MM.1S (cell line): ENCODE measurements around the gene ATAD3B.
"Not testable (repeated sequence)": the region's sequence is repeated elsewhere in the genome, so short reads cannot be mapped to it uniquely, and the experiment has no call there.

Experiments used
- DNase-seq: peaks from one replicate; pipeline ENCODE4 v3.0.0-alpha.2; 2015
- H2AFZ ChIP-seq: fragments of 300-600 bp; sonication (generic); 2 replicates; pipeline ENCODE4 v1.6.0; 2016; ENCODE audit warnings: antibody characterized with exemption, low read length
- H3F3A ChIP-seq: fragments of 300-600 bp; sonication (generic); 2 replicates; pipeline ENCODE4 v1.6.1; 2016; ENCODE audit warnings: mild to moderate bottlenecking, antibody characterized with exemption, low read length, moderate library complexity, mixed read lengths; ENCODE audit not compliant: insufficient read depth
- H3K27ac ChIP-seq: fragments of 300-600 bp; sonication (generic); 2 replicates; pipeline ENCODE4 v1.5.1; 2016; ENCODE audit warnings: mild to moderate bottlenecking, low read length
- H3K27me3 ChIP-seq: fragments of 300-600 bp; sonication (generic); replicated peaks from 2 replicates; pipeline ENCODE4 v1.6.0; 2016; ENCODE audit warnings: low read length; ENCODE audit not compliant: insufficient read depth
- H3K36me3 ChIP-seq: fragments of 300-600 bp; sonication (generic); replicated peaks from 2 replicates; pipeline ENCODE4 v1.6.1; 2016; ENCODE audit warnings: mild to moderate bottlenecking, low read length, mixed read lengths; ENCODE audit not compliant: insufficient read depth
- H3K4me1 ChIP-seq: fragments of 300-600 bp; sonication (generic); 2 replicates; pipeline ENCODE4 v1.6.1; 2016; ENCODE audit warnings: low read length, mixed read lengths
- H3K4me2 ChIP-seq: fragments of 300-600 bp; sonication (generic); 2 replicates; pipeline ENCODE4 v1.6.0; 2016; ENCODE audit warnings: low read depth, low read length
- H3K4me3 ChIP-seq: fragments of 300-600 bp; sonication (generic); 2 replicates; pipeline ENCODE4 v1.5.1; 2016; ENCODE audit warnings: low read length, mixed read lengths
- H3K79me2 ChIP-seq: fragments of 300-600 bp; sonication (generic); 2 replicates; pipeline ENCODE4 v1.6.1; 2016; ENCODE audit warnings: mixed run types, low read length, mixed read lengths
- H3K9ac ChIP-seq: fragments of 300-600 bp; sonication (generic); 2 replicates; pipeline ENCODE4 v1.6.1; 2016; ENCODE audit warnings: low read length, mixed read lengths
- H3K9me2 ChIP-seq: fragments of 300-600 bp; sonication (generic); replicated peaks from 2 replicates; pipeline ENCODE4 v1.6.1; 2016; ENCODE audit warnings: mild to moderate bottlenecking, low read length, mixed read lengths; ENCODE audit not compliant: insufficient read depth
- H3K9me3 ChIP-seq: fragments of 300-600 bp; sonication (generic); replicated peaks from 2 replicates; pipeline ENCODE4 v1.6.1; 2016; ENCODE audit warnings: mild to moderate bottlenecking, low read length, mixed read lengths; ENCODE audit not compliant: insufficient read depth
- H4K20me1 ChIP-seq: fragments of 300-600 bp; sonication (generic); 2 replicates; pipeline ENCODE4 v1.6.1; 2016; ENCODE audit warnings: mild to moderate bottlenecking, low read length, moderate library complexity, mixed read lengths; ENCODE audit not compliant: insufficient read depth
- CTCF ChIP-seq: fragments of 300-600 bp; sonication (generic); IDR thresholded peaks from 2 replicates; pipeline ENCODE4 v1.5.1; 2016; ENCODE audit warnings: antibody characterized with exemption, low read length, mixed read lengths
- EZH2 ChIP-seq: fragments of 300-600 bp; sonication (generic); optimal IDR thresholded peaks from 2 replicates; pipeline ENCODE3; 2017; ENCODE audit warnings: low read depth, mild to moderate bottlenecking, antibody characterized with exemption, low read length, mixed read lengths
- EZH2phosphoT487 ChIP-seq: fragments of 300-600 bp; sonication (generic); IDR thresholded peaks from 2 replicates; pipeline ENCODE4 v1.6.1; 2018; ENCODE audit warnings: antibody characterized with exemption, low read length

The ATAD3B gene

GRCh38 chr1:1517973-1518620 lies 46.5 kb downstream of the ATAD3B start:
- H3K79me2 ChIP-seq, result peaks cover 28% of the 10 kb centered on the region

GRCh38 chr1:1518621-1519007 lies 47.0 kb downstream of the ATAD3B start:
- H3K9ac ChIP-seq, H4K20me1 ChIP-seq, H3K9me3 ChIP-seq, H3F3A ChIP-seq, DNase-seq, H3K27me3 ChIP-seq, H3K4me2 ChIP-seq, H3K9me2 ChIP-seq, H3K27ac ChIP-seq, H3K4me1 ChIP-seq, H3K4me3 ChIP-seq, H2AFZ ChIP-seq, H3K36me3 ChIP-seq: not testable (repeated sequence)
- peaks cover 24% of the 10 kb centered on the region for H3K79me2 ChIP-seq

More at GRCh38 chr1:1517973-1518620, 46.5 kb downstream of the ATAD3B start:
- no peak for DNase-seq
- H3K36me3 ChIP-seq, result no peaks in the 10 kb centered on the region
- H3K27me3 ChIP-seq, result no peaks in the 10 kb centered on the region
- H3K9me3 ChIP-seq, result no peaks in the 10 kb centered on the region
- no peaks in the 10 kb centered on the region for H3K9me2 ChIP-seq
- H2AFZ ChIP-seq, result no peak overlapping the region
- H4K20me1 ChIP-seq, result no peaks in the 10 kb centered on the region
- H3K9ac ChIP-seq, result no peak overlapping the region
- no peaks in the 10 kb centered on the region for H3K4me1 ChIP-seq
- no peaks in the 10 kb centered on the region for H3F3A ChIP-seq
- no peak overlapping the region for H3K27ac ChIP-seq
- H3K4me3 ChIP-seq, result no peak overlapping the region
- TF ChIP-seq EZH2, result no peak
- TF ChIP-seq EZH2phosphoT487, result no peak
- TF ChIP-seq CTCF, result no peak
- H3K4me2 ChIP-seq, result no peak overlapping the region

GRCh38 chr1:1519805-1520505 lies 48.4 kb downstream of the ATAD3B start:
- H3K36me3 ChIP-seq, H3F3A ChIP-seq, H3K27me3 ChIP-seq, H3K27ac ChIP-seq, DNase-seq, H3K9me2 ChIP-seq, H4K20me1 ChIP-seq, H3K4me1 ChIP-seq, H3K9ac ChIP-seq, H3K9me3 ChIP-seq, H2AFZ ChIP-seq, H3K4me2 ChIP-seq, H3K4me3 ChIP-seq: not testable (repeated sequence)
- peaks cover 14% of the 10 kb centered on the region for H3K79me2 ChIP-seq

- Histone ChIP-seq H4K20me1 (no peaks in the 10 kb centered on the region), H2AFZ (no peak overlapping the region), H3K79me2 (0 out of 2 replicates have a peak, but pooled peaks cover 3% of the 10 kb centered on the region), H3K4me1 (no peaks in the 10 kb centered on the region), H3K9me2 (no peaks in the 10 kb centered on the region), H3K27ac (no peak overlapping the region), H3K36me3 (no peaks in the 10 kb centered on the region), H3K4me2 (no peak overlapping the region), H3K27me3 (no peaks in the 10 kb centered on the region), H3K9me3 (no peaks in the 10 kb centered on the region), H3K4me3 (no peak overlapping the region), H3K9ac (no peak overlapping the region), H3F3A (no peaks in the 10 kb centered on the region)
- no peak for DNase-seq
- TF ChIP-seq EZH2, result no peak
- no peak for TF ChIP-seq EZH2phosphoT487
- no peak for TF ChIP-seq CTCF
These were observed 49.8 kb downstream of the ATAD3B start for GRCh38 chr1:1521331-1521730.

- H3K79me2 ChIP-seq, H3K36me3 ChIP-seq, H3K27ac ChIP-seq: not testable (repeated sequence)
These were observed 51.0 kb downstream of the ATAD3B start for GRCh38 chr1:1522536-1522935.

GRCh38 chr1:1523226-1523625 lies 51.7 kb downstream of the ATAD3B start:
- H3K27ac ChIP-seq, DNase-seq, H3K9ac ChIP-seq, H3K4me3 ChIP-seq, H3K9me3 ChIP-seq, H3K4me1 ChIP-seq, H4K20me1 ChIP-seq, H3K4me2 ChIP-seq, H3K27me3 ChIP-seq, H3F3A ChIP-seq, H3K79me2 ChIP-seq, H3K9me2 ChIP-seq, H3K36me3 ChIP-seq, H2AFZ ChIP-seq: not testable (repeated sequence)

More at GRCh38 chr1:1522536-1522935, 51.0 kb downstream of the ATAD3B start:
- H3F3A ChIP-seq, H3K4me2 ChIP-seq, H3K4me1 ChIP-seq, H4K20me1 ChIP-seq, H2AFZ ChIP-seq, H3K9me3 ChIP-seq, DNase-seq, H3K4me3 ChIP-seq, H3K9me2 ChIP-seq, H3K9ac ChIP-seq, H3K27me3 ChIP-seq: not testable (repeated sequence)
